WTC11 (cell line): ENCODE measurements around the gene CARD11. TPM values are rescaled to one million over a fixed set of nuclear protein-coding genes. Genes with fewer than 3 reads are reported as not detected.

ENCODE experiments used
- ATAC-seq: fragments of 200-7000 bp; cut with Tn5 transposase; 2 replicates; pipeline ENCODE4 v1.10.0; 2021; ENCODE audit warnings: mild to moderate bottlenecking, moderate library complexity
- CTCF ChIA-PET: fragments of 300-600 bp; sonication (Branson Sonifier 250); formaldehyde crosslinking; loops from one replicate; lab custom pipeline; 2021; ENCODE audit warnings: antibody characterized with exemption; lab: Charles Lee
- POLR2A ChIA-PET: fragments of 350-600 bp; sonication (Branson Sonifier 250); formaldehyde crosslinking; loops from one replicate; lab custom pipeline; 2021; ENCODE audit warnings: antibody characterized with exemption; lab: Charles Lee
- DNase-seq: peaks from one replicate; pipeline ENCODE4 v3.0.0; 2021; ENCODE audit warnings: low spot score
- H3K27ac Mint-ChIP-seq: 2 replicates; pipeline ENCODE4 v1.8.0; 2021; ENCODE audit warnings: mixed read lengths
- H3K27me3 Mint-ChIP-seq: 2 replicates; pipeline ENCODE4 v1.8.0; 2021; ENCODE audit warnings: low read depth, mild to moderate bottlenecking, moderate library complexity, mixed read lengths
- H3K36me3 Mint-ChIP-seq: 2 replicates; pipeline ENCODE4 v1.8.0; 2021; ENCODE audit warnings: mixed read lengths
- H3K4me1 Mint-ChIP-seq: 2 replicates; pipeline ENCODE4 v1.8.0; 2022; ENCODE audit warnings: mixed read lengths
- H3K4me3 Mint-ChIP-seq: 2 replicates; pipeline ENCODE4 v1.8.0; 2021; ENCODE audit warnings: mild to moderate bottlenecking, moderate library complexity, mixed read lengths
- H3K9me3 Mint-ChIP-seq: 2 replicates; pipeline ENCODE4 v1.8.0; 2021; ENCODE audit warnings: mixed read lengths
- GRHL2 ChIP-seq: fragments of 250-450 bp; sonication (Bioruptor Pico); IDR thresholded peaks from 2 replicates; pipeline ENCODE4 v1.8.0; 2022; ENCODE audit warnings: mild to moderate bottlenecking, moderate library complexity; ENCODE audit not compliant: insufficient replicate concordance, severe bottlenecking
- NFATC4 ChIP-seq: fragments of 250-450 bp; sonication (Bioruptor Pico); IDR thresholded peaks from 2 replicates; pipeline ENCODE4 v1.9.0; 2021; ENCODE audit warnings: mild to moderate bottlenecking
- TEAD1 ChIP-seq: sonication (generic); formaldehyde crosslinking; IDR thresholded peaks from 2 replicates; pipeline ENCODE4 v1.8.0; 2022; ENCODE audit warnings: mild to moderate bottlenecking, missing genetic modification reagents
- ZNF317 ChIP-seq: sonication (generic); formaldehyde crosslinking; IDR thresholded peaks from 2 replicates; pipeline ENCODE4 v1.8.1; 2023; ENCODE audit warnings: low read depth, mild to moderate bottlenecking, moderate library complexity, missing genetic modification reagents, borderline replicate concordance
- ZNF671 ChIP-seq: fragments of 250-450 bp; sonication (Bioruptor Pico); IDR thresholded peaks from 2 replicates; pipeline ENCODE4 v1.8.0; 2021; ENCODE audit warnings: mild to moderate bottlenecking
- total RNA-seq: library from RNA; stranded (reverse); gene quantifications from 3 replicates; pipeline ENCODE4 v1.2.3, GENCODE V29; 2021
- TF ChIP-seq, protein P1 (sequence below): sonication (generic); formaldehyde crosslinking; IDR thresholded peaks from 2 replicates; pipeline ENCODE4 v1.8.1; 2023; ENCODE audit warnings: mild to moderate bottlenecking, missing genetic modification reagents, borderline replicate concordance
- TF ChIP-seq, protein P2 (sequence below): sonication (generic); formaldehyde crosslinking; IDR thresholded peaks from 2 replicates; pipeline ENCODE4 v1.8.0; 2023; ENCODE audit warnings: missing genetic modification reagents, mild to moderate bottlenecking, borderline replicate concordance
- TF ChIP-seq, protein P3 (sequence below): sonication (generic); formaldehyde crosslinking; conservative IDR thresholded peaks from 2 replicates; pipeline ENCODE4 v1.8.1; 2023; ENCODE audit warnings: mild to moderate bottlenecking, low read depth, missing genetic modification reagents, moderate library complexity
- TF ChIP-seq, protein P4 (sequence below): sonication (generic); formaldehyde crosslinking; IDR thresholded peaks from 2 replicates; pipeline ENCODE4 v1.8.1; 2023; ENCODE audit warnings: mild to moderate bottlenecking, missing genetic modification reagents
- TF ChIP-seq, protein P5 (sequence below): sonication (generic); formaldehyde crosslinking; IDR thresholded peaks from 2 replicates; pipeline ENCODE4 v1.8.1; 2022; ENCODE audit warnings: mild to moderate bottlenecking, moderate library complexity, missing genetic modification reagents
- TF ChIP-seq, protein P6 (sequence below): sonication (generic); formaldehyde crosslinking; IDR thresholded peaks from 2 replicates; pipeline ENCODE4 v1.8.1; 2023; ENCODE audit warnings: mild to moderate bottlenecking, missing genetic modification reagents
- TF ChIP-seq, protein P7 (sequence below): sonication (generic); formaldehyde crosslinking; IDR thresholded peaks from 2 replicates; pipeline ENCODE4 v1.8.1; 2023; ENCODE audit warnings: mild to moderate bottlenecking, missing genetic modification reagents, moderate library complexity
- TF ChIP-seq, protein P8 (sequence below): sonication (generic); formaldehyde crosslinking; IDR thresholded peaks from 2 replicates; pipeline ENCODE4 v1.8.0; 2022; ENCODE audit warnings: missing genetic modification reagents
- TF ChIP-seq, protein P9 (sequence below): sonication (generic); formaldehyde crosslinking; IDR thresholded peaks from 2 replicates; pipeline ENCODE4 v1.8.1; 2023; ENCODE audit warnings: mild to moderate bottlenecking, moderate library complexity, missing genetic modification reagents

Gene CARD11
- total RNA-seq, 1 experiment from 2014 or later: 40.8 TPM

DNA sequence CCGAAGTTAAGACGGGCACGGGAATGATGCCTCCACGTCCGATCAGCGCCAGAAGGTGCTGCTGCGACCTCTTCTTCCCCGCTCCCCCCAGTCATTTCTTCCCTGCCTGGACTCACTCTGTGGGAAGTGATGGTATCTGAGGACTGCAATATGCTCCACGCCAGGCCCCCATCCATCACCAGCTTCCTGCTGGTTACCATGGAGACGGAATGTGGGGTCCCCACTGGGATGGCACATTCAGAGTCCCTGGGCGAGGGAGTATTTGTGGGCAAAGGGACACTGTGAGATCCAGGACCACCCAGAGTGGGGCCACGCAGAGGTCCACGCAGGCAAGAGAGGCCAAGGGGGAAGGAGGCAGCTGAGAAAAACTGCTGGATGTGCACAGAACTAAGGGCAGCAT lies 39.7 kb downstream of the CARD11 start:
- DNase-seq: no peak
- Mint-ChIP-seq H3K36me3 (no peaks in the 10 kb centered on the region), H3K9me3 (no peaks in the 10 kb centered on the region), H3K4me1 (peaks cover 11% of the 10 kb centered on the region), H3K27me3 (no peaks in the 10 kb centered on the region), H3K27ac (no peak overlapping the region), H3K4me3 (no peak overlapping the region)
- no peak for ATAC-seq
- POLR2A ChIA-PET: no interaction called here
- CTCF ChIA-PET: interaction anchor here (1.5 kb wide), 1 partner anchor 62 kb away, joined by 4 read pairs; no protein-coding TSS in a partner anchor
- no peak for TF ChIP-seq NFATC4 (CRISPR knock-in tag)
- TF ChIP-seq, protein P1, sequence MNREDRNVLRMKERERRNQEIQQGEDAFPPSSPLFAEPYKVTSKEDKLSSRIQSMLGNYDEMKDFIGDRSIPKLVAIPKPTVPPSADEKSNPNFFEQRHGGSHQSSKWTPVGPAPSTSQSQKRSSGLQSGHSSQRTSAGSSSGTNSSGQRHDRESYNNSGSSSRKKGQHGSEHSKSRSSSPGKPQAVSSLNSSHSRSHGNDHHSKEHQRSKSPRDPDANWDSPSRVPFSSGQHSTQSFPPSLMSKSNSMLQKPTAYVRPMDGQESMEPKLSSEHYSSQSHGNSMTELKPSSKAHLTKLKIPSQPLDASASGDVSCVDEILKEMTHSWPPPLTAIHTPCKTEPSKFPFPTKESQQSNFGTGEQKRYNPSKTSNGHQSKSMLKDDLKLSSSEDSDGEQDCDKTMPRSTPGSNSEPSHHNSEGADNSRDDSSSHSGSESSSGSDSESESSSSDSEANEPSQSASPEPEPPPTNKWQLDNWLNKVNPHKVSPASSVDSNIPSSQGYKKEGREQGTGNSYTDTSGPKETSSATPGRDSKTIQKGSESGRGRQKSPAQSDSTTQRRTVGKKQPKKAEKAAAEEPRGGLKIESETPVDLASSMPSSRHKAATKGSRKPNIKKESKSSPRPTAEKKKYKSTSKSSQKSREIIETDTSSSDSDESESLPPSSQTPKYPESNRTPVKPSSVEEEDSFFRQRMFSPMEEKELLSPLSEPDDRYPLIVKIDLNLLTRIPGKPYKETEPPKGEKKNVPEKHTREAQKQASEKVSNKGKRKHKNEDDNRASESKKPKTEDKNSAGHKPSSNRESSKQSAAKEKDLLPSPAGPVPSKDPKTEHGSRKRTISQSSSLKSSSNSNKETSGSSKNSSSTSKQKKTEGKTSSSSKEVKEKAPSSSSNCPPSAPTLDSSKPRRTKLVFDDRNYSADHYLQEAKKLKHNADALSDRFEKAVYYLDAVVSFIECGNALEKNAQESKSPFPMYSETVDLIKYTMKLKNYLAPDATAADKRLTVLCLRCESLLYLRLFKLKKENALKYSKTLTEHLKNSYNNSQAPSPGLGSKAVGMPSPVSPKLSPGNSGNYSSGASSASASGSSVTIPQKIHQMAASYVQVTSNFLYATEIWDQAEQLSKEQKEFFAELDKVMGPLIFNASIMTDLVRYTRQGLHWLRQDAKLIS (CRISPR knock-in tag): no peak
- TF ChIP-seq ZNF671: no peak
- TF ChIP-seq, protein P2, sequence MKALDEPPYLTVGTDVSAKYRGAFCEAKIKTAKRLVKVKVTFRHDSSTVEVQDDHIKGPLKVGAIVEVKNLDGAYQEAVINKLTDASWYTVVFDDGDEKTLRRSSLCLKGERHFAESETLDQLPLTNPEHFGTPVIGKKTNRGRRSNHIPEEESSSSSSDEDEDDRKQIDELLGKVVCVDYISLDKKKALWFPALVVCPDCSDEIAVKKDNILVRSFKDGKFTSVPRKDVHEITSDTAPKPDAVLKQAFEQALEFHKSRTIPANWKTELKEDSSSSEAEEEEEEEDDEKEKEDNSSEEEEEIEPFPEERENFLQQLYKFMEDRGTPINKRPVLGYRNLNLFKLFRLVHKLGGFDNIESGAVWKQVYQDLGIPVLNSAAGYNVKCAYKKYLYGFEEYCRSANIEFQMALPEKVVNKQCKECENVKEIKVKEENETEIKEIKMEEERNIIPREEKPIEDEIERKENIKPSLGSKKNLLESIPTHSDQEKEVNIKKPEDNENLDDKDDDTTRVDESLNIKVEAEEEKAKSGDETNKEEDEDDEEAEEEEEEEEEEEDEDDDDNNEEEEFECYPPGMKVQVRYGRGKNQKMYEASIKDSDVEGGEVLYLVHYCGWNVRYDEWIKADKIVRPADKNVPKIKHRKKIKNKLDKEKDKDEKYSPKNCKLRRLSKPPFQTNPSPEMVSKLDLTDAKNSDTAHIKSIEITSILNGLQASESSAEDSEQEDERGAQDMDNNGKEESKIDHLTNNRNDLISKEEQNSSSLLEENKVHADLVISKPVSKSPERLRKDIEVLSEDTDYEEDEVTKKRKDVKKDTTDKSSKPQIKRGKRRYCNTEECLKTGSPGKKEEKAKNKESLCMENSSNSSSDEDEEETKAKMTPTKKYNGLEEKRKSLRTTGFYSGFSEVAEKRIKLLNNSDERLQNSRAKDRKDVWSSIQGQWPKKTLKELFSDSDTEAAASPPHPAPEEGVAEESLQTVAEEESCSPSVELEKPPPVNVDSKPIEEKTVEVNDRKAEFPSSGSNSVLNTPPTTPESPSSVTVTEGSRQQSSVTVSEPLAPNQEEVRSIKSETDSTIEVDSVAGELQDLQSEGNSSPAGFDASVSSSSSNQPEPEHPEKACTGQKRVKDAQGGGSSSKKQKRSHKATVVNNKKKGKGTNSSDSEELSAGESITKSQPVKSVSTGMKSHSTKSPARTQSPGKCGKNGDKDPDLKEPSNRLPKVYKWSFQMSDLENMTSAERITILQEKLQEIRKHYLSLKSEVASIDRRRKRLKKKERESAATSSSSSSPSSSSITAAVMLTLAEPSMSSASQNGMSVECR (CRISPR knock-in tag): no peak
- TF ChIP-seq, protein P3, sequence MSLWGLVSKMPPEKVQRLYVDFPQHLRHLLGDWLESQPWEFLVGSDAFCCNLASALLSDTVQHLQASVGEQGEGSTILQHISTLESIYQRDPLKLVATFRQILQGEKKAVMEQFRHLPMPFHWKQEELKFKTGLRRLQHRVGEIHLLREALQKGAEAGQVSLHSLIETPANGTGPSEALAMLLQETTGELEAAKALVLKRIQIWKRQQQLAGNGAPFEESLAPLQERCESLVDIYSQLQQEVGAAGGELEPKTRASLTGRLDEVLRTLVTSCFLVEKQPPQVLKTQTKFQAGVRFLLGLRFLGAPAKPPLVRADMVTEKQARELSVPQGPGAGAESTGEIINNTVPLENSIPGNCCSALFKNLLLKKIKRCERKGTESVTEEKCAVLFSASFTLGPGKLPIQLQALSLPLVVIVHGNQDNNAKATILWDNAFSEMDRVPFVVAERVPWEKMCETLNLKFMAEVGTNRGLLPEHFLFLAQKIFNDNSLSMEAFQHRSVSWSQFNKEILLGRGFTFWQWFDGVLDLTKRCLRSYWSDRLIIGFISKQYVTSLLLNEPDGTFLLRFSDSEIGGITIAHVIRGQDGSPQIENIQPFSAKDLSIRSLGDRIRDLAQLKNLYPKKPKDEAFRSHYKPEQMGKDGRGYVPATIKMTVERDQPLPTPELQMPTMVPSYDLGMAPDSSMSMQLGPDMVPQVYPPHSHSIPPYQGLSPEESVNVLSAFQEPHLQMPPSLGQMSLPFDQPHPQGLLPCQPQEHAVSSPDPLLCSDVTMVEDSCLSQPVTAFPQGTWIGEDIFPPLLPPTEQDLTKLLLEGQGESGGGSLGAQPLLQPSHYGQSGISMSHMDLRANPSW (CRISPR knock-in tag): no peak
- TF ChIP-seq ZNF317 (CRISPR knock-in tag): no peak
- TF ChIP-seq, protein P4, sequence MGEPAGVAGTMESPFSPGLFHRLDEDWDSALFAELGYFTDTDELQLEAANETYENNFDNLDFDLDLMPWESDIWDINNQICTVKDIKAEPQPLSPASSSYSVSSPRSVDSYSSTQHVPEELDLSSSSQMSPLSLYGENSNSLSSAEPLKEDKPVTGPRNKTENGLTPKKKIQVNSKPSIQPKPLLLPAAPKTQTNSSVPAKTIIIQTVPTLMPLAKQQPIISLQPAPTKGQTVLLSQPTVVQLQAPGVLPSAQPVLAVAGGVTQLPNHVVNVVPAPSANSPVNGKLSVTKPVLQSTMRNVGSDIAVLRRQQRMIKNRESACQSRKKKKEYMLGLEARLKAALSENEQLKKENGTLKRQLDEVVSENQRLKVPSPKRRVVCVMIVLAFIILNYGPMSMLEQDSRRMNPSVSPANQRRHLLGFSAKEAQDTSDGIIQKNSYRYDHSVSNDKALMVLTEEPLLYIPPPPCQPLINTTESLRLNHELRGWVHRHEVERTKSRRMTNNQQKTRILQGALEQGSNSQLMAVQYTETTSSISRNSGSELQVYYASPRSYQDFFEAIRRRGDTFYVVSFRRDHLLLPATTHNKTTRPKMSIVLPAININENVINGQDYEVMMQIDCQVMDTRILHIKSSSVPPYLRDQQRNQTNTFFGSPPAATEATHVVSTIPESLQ: no peak
- TF ChIP-seq, protein P5, sequence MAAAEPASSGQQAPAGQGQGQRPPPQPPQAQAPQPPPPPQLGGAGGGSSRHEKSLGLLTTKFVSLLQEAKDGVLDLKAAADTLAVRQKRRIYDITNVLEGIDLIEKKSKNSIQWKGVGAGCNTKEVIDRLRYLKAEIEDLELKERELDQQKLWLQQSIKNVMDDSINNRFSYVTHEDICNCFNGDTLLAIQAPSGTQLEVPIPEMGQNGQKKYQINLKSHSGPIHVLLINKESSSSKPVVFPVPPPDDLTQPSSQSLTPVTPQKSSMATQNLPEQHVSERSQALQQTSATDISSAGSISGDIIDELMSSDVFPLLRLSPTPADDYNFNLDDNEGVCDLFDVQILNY (CRISPR knock-in tag): no peak
- TF ChIP-seq, protein P6, sequence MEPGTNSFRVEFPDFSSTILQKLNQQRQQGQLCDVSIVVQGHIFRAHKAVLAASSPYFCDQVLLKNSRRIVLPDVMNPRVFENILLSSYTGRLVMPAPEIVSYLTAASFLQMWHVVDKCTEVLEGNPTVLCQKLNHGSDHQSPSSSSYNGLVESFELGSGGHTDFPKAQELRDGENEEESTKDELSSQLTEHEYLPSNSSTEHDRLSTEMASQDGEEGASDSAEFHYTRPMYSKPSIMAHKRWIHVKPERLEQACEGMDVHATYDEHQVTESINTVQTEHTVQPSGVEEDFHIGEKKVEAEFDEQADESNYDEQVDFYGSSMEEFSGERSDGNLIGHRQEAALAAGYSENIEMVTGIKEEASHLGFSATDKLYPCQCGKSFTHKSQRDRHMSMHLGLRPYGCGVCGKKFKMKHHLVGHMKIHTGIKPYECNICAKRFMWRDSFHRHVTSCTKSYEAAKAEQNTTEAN (CRISPR knock-in tag): no peak
- TF ChIP-seq, protein P7, sequence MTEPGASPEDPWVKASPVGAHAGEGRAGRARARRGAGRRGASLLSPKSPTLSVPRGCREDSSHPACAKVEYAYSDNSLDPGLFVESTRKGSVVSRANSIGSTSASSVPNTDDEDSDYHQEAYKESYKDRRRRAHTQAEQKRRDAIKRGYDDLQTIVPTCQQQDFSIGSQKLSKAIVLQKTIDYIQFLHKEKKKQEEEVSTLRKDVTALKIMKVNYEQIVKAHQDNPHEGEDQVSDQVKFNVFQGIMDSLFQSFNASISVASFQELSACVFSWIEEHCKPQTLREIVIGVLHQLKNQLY (CRISPR knock-in tag): no peak
- TF ChIP-seq TEAD1 (CRISPR knock-in tag): no peak
- TF ChIP-seq GRHL2: no peak
- TF ChIP-seq, protein P8, sequence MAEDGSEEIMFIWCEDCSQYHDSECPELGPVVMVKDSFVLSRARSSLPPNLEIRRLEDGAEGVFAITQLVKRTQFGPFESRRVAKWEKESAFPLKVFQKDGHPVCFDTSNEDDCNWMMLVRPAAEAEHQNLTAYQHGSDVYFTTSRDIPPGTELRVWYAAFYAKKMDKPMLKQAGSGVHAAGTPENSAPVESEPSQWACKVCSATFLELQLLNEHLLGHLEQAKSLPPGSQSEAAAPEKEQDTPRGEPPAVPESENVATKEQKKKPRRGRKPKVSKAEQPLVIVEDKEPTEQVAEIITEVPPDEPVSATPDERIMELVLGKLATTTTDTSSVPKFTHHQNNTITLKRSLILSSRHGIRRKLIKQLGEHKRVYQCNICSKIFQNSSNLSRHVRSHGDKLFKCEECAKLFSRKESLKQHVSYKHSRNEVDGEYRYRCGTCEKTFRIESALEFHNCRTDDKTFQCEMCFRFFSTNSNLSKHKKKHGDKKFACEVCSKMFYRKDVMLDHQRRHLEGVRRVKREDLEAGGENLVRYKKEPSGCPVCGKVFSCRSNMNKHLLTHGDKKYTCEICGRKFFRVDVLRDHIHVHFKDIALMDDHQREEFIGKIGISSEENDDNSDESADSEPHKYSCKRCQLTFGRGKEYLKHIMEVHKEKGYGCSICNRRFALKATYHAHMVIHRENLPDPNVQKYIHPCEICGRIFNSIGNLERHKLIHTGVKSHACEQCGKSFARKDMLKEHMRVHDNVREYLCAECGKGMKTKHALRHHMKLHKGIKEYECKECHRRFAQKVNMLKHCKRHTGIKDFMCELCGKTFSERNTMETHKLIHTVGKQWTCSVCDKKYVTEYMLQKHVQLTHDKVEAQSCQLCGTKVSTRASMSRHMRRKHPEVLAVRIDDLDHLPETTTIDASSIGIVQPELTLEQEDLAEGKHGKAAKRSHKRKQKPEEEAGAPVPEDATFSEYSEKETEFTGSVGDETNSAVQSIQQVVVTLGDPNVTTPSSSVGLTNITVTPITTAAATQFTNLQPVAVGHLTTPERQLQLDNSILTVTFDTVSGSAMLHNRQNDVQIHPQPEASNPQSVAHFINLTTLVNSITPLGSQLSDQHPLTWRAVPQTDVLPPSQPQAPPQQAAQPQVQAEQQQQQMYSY: no peak
- TF ChIP-seq, protein P9, sequence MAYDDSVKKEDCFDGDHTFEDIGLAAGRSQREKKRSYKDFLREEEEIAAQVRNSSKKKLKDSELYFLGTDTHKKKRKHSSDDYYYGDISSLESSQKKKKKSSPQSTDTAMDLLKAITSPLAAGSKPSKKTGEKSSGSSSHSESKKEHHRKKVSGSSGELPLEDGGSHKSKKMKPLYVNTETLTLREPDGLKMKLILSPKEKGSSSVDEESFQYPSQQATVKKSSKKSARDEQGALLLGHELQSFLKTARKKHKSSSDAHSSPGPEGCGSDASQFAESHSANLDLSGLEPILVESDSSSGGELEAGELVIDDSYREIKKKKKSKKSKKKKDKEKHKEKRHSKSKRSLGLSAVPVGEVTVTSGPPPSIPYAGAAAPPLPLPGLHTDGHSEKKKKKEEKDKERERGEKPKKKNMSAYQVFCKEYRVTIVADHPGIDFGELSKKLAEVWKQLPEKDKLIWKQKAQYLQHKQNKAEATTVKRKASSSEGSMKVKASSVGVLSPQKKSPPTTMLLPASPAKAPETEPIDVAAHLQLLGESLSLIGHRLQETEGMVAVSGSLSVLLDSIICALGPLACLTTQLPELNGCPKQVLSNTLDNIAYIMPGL (CRISPR knock-in tag): no peak
